Right cardiac atrium (tissue), 5 donors: Measurements from ENCODE around the gene KRTAP9-3. TPM values are rescaled to one million over a fixed set of nuclear protein-coding genes. Genes with fewer than 3 reads are reported as not detected.
A peak's percentile ranks its signal among the peaks of the same experiment; 100 is the strongest.
"Not testable (repeated sequence)": the region's sequence is repeated elsewhere in the genome, so short reads cannot be mapped to it uniquely, and the experiment has no call there.

Experiments
- ATAC-seq, 2 donors: fragments of 200-7000 bp; cut with Tn5 transposase; one replicate each; pipeline versions ENCODE4 v1.8.0 to v1.9.1; 2020; ENCODE audit warnings: moderate library complexity in 2 of 2, mild to moderate bottlenecking in 1 of 2
- DNase-seq, 3 donors: peaks; one replicate each; pipeline ENCODE4 v3.0.0-alpha.2; 2020
- H3K27ac ChIP-seq: one replicate; pipeline ENCODE4 v1.5.1; 2013; ENCODE audit warnings: mild to moderate bottlenecking, low read length, control low read depth, moderate library complexity
- H3K27me3 ChIP-seq: one replicate; pipeline ENCODE4 v1.6.1; 2013; ENCODE audit not compliant: control insufficient read depth, insufficient read depth
- H3K4me1 ChIP-seq: one replicate; pipeline ENCODE4 v1.6.1; 2013; ENCODE audit warnings: low read length; ENCODE audit not compliant: control insufficient read depth, insufficient read depth
- H3K4me3 ChIP-seq: one replicate; pipeline ENCODE4 v1.5.1; 2013; ENCODE audit warnings: low read length, control low read depth
- H3K9me3 ChIP-seq: one replicate; pipeline ENCODE4 v1.6.1; 2013; ENCODE audit warnings: low read length; ENCODE audit not compliant: control insufficient read depth
- WGBS: extraction: QIAGEN DNeasy Blood & Tissue Kit; methylation state at CpG from one replicate; pipeline ENCODE4 v1.1.7; 2013; 5-methylcytosine and 5-hydroxymethylcytosine counted together
- intact Hi-C, 4 donors: fragments of 100-400 bp; cut with DNase I; formaldehyde crosslinking; loops; one replicate each; pipeline versions ENCODE4 v1.11.0 to v1.14.0; 2022 to 2023
- long read RNA-seq, 4 donors: library from polyadenylated mRNA; unstranded; transcript quantifications; one replicate each; pipeline ENCODE4 v2.0.0, GENCODE V29; 2020 to 2021
- polyA plus RNA-seq: library from polyadenylated mRNA; stranded (reverse); fragments of 200-250 nt; gene quantifications from one replicate; pipeline ENCODE4 v1.2.3, GENCODE V29; 2013
- total RNA-seq, 4 donors: library from RNA; stranded (reverse); fragmentation: NEBNext Ultra II Directional; extraction: Animal tissue kit (Norgen Biotek cat#: 25700); gene quantifications; one replicate each; pipeline ENCODE4 v1.2.1, GENCODE V29; 2021
- donor health status: healthy with polysubstance abuse.
- donor health status: DM: no; HTN: yes; CAD: no.
- donor health status: DM: no; HTN: no; CAD: no.
- donor health status: DM: no; HTN: yes; CAD: no; lungs with severe emphysema.
- donor health status: DM: yes; HTN: yes; CAD: no.

KRTAP9-3 gene, protein sequence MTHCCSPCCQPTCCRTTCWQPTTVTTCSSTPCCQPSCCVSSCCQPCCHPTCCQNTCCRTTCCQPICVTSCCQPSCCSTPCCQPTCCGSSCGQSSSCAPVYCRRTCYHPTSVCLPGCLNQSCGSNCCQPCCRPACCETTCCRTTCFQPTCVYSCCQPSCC
- total RNA-seq (not detected), polyA plus RNA-seq (not detected)
- long read RNA-seq, donor 1 = 0 reads
- long read RNA-seq, donor 2 = 0 reads
- long read RNA-seq, donor 3 = 0 reads
- long read RNA-seq, donor 4 = 0 reads

DNA sequence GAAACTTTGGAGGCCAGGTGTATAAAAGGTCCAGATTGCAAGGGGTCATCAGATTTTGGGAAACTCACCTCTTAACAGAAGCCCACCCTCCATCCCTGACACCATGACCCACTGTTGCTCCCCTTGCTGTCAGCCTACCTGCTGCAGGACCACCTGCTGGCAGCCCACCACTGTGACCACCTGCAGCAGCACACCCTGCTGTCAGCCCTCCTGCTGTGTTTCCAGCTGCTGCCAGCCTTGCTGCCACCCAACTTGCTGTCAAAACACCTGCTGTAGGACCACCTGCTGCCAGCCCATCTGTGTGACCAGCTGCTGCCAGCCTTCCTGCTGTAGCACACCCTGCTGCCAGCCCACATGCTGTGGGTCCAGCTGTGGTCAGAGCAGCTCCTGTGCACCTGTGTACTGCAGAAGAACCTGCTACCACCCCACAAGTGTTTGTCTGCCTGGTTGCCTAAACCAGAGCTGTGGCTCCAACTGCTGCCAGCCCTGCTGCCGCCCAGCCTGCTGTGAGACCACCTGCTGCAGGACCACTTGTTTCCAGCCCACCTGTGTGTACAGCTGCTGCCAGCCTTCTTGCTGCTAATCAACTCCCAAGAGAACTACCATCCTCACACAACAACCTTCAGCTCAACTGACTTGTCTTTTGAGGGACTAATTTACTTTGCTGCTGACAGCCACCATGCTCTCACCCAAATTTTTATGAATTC, at the start of gene KRTAP9-3:
TSS of gene KRTAP9-3 (plus strand) at position 51 of the 707 bp plus-strand sequence. CDS start at position 104, 53 bp downstream.
- H3K27ac ChIP-seq, intact Hi-C loops, H3K27me3 ChIP-seq, DNase-seq, ATAC-seq, H3K4me1 ChIP-seq, H3K9me3 ChIP-seq, H3K4me3 ChIP-seq: not testable (repeated sequence)
- 68% methylated on average over 1 of the region's 1 CpG for WGBS

GRCh38 chr17:41184480-41184961, 47.7 kb upstream of the KRTAP9-3 start, which contains the start of gene KRTAP4-1:
Gene KRTAP4-1, minus strand, starts transcription at chr17:41184911. Its CDS starts 57 bp downstream, at chr17:41184854.
- no peak within 1 kb of the TSS for H3K4me3 ChIP-seq
- WGBS = 49% methylated on average over 9 of the region's 9 CpGs
- DNase-seq (no peak), ATAC-seq (no peak)
- no peaks in the 10 kb centered on the region for H3K9me3 ChIP-seq
- H3K27ac ChIP-seq = no peak within 1 kb of the TSS
- H3K27me3 ChIP-seq = peaks cover 2% of the 10 kb centered on the region
- intact Hi-C loops = no loop called here
- no peaks in the 10 kb centered on the region for H3K4me1 ChIP-seq

GRCh38 chr17:41185001-41185400, 47.2 kb upstream of the KRTAP9-3 start:
- ATAC-seq (no peak), DNase-seq (no peak)
- intact Hi-C loops = no loop called here
- WGBS = 32% methylated on average over 1 of the region's 1 CpG
- no peak overlapping the region for H3K27ac ChIP-seq
- H3K4me1 ChIP-seq = no peaks in the 10 kb centered on the region
- no peaks in the 10 kb centered on the region for H3K9me3 ChIP-seq
- no peak overlapping the region for H3K4me3 ChIP-seq
- H3K27me3 ChIP-seq = peaks cover 2% of the 10 kb centered on the region

DNA sequence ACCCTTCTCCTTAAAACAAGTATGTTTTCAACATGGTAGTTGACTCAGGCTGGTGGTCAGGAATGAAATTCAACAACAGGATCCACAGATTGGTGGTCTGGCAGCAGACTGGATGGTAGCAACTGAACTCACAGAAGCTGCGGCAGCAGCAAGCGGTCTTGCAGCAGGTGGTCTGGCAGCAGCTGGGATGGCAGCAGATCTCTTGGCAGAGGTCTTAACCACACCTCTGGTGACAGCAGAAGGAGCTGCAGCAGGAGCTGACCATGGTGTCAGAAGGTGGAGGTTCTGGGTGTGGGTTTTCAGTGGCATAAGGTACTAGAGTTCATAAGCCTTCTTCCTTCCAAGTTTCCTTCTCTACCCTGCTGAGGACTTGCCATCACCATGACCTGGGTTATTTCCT, 45.4 kb upstream of the KRTAP9-3 start:
- DNase-seq (no peak), ATAC-seq (no peak)
- intact Hi-C loops = no loop called here
- 82% methylated on average over 2 of the region's 2 CpGs for WGBS
- Histone ChIP-seq H3K9me3 (no peaks in the 10 kb centered on the region), H3K27me3 (peaks cover 2% of the 10 kb centered on the region), H3K4me3 (no peak overlapping the region), H3K27ac (no peak overlapping the region), H3K4me1 (no peaks in the 10 kb centered on the region)

DNA sequence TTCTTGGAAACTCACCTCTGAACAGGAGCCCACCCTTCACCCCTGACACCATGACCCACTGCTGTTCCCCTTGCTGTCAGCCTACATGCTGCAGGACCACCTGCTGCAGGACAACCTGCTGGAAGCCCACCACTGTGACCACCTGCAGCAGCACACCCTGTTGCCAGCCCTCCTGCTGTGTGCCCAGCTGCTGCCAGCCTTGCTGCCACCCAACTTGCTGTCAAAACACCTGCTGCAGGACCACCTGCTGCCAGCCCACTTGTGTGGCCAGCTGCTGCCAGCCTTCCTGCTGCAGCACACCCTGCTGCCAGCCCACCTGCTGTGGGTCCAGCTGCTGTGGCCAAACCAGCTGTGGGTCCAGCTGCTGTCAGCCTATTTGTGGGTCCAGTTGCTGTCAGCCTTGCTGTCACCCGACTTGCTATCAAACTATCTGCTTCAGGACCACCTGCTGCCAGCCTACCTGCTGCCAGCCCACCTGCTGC, 42.4 kb upstream of the KRTAP9-3 start, which contains the start of gene KRTAP9-1:
TSS of gene KRTAP9-1 (plus strand) at position 51 of the 482 bp plus-strand sequence. CDS start at position 51, 0 bp downstream.
- ATAC-seq, DNase-seq, H3K27me3 ChIP-seq, H3K27ac ChIP-seq, H3K4me1 ChIP-seq, H3K9me3 ChIP-seq, intact Hi-C loops, H3K4me3 ChIP-seq: not testable (repeated sequence)
- 79% methylated on average over 1 of the region's 1 CpG for WGBS

DNA sequence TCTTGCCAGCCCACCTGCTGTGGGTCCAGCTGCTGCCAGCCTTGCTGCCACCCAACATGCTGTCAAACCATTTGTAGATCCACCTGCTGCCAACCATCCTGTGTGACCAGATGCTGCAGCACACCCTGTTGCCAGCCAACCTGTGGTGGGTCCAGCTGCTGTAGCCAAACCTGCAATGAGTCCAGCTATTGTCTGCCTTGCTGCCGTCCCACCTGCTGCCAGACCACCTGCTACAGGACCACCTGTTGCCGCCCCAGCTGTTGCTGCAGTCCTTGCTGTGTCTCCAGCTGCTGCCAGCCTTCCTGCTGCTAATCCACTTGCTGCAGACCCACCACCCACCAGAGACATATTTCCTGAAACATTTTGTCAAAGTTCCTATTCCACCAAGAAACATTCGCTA, 41.9 kb upstream of the KRTAP9-3 start:
- Histone ChIP-seq H3K27me3 (peaks cover 2% of the 10 kb centered on the region), H3K4me1 (no peaks in the 10 kb centered on the region), H3K27ac (no peak overlapping the region), H3K9me3 (no peaks in the 10 kb centered on the region), H3K4me3 (no peak overlapping the region)
- ATAC-seq (no peak), DNase-seq (no peak)
- WGBS = 86% methylated on average over 3 of the region's 3 CpGs
- intact Hi-C loops = no loop called here

GRCh38 chr17:41196068-41196467, 36.2 kb upstream of the KRTAP9-3 start:
- ATAC-seq = no peak
- no peak for DNase-seq
- Histone ChIP-seq H3K27ac (no peak overlapping the region), H3K9me3 (no peaks in the 10 kb centered on the region), H3K4me1 (no peaks in the 10 kb centered on the region), H3K27me3 (no peaks in the 10 kb centered on the region), H3K4me3 (no peak overlapping the region)
- intact Hi-C loops = no loop called here
- 39% methylated on average over 1 of the region's 1 CpG for WGBS

DNA sequence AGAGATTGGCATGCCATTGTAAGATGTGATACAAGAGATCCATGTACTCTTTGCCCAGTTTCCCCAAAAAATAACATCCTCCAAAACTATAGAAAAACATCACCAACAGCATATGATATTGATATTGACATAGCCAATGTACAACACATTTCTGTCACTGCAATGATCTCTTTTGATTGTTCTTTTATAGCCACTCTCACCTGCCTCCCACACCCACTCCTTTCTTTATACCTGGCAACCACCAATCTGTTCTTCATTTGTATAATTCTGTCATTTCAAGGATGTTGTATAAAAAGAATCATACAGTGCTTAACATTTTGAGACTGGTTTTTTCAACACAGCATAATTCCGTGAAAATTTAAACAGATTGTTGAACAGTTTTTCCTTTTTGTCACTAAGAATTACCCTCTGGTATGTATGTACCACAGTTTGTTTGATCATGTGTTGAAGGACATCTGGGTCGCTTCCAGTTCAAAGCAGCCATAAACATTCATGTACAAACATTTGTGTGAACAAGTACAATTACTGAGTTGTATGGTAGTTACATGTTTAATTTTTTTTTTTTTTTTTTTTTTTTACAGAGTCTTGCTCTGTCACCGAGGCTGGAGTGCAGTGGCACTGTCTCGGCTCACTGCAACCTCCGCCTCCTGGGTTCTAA, 32.7 kb upstream of the KRTAP9-3 start:
- 71% methylated on average over 5 of the region's 5 CpGs for WGBS

DNA sequence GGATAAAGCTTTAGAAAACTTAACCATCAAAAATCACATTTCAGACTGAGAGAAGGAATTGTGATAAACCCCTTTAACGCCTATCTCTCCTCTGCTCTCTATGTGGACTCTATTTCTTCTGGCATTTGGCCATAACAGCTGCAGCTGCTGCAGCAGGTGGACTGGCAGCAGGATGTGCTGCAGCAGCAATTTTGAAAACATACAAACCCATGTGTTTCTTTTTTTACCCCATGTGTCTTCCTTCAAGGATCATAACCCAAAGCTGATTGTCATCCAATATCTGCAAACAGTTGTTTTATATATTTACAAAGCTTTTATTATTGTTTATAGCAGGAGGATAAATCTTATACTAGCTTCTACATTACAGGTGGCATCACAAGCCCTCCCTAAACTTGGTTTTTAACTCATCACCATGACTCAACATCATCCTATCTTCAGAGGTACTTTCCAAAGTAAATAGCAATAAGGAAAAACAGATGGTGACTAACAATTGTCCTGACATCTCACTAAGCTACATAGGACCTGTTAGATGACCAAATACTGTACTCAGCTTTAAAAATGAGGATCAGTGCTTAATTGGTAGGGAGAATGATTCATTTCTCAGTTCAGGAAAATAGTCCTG, 20.3 kb upstream of the KRTAP9-3 start:
- no peaks in the 10 kb centered on the region for H3K9me3 ChIP-seq
- no peak overlapping the region for H3K27ac ChIP-seq
- H3K4me1 ChIP-seq = no peaks in the 10 kb centered on the region
- no peak for DNase-seq
- WGBS = 40% methylated on average over 1 of the region's 1 CpG
- intact Hi-C loops = no loop called here
- H3K27me3 ChIP-seq = peaks cover 2% of the 10 kb centered on the region
- no peak for ATAC-seq
- H3K4me3 ChIP-seq = no peak overlapping the region

More for the DNA sequence above, 32.7 kb upstream of the KRTAP9-3 start:
- H3K27me3 ChIP-seq = no peaks in the 10 kb centered on the region
- ATAC-seq = no peak
- DNase-seq = no peak
- H3K9me3 ChIP-seq = no peaks in the 10 kb centered on the region
- no peaks in the 10 kb centered on the region for H3K4me1 ChIP-seq
- H3K27ac ChIP-seq = no peak overlapping the region
- no peak overlapping the region for H3K4me3 ChIP-seq
- intact Hi-C loops = no loop called here

DNA sequence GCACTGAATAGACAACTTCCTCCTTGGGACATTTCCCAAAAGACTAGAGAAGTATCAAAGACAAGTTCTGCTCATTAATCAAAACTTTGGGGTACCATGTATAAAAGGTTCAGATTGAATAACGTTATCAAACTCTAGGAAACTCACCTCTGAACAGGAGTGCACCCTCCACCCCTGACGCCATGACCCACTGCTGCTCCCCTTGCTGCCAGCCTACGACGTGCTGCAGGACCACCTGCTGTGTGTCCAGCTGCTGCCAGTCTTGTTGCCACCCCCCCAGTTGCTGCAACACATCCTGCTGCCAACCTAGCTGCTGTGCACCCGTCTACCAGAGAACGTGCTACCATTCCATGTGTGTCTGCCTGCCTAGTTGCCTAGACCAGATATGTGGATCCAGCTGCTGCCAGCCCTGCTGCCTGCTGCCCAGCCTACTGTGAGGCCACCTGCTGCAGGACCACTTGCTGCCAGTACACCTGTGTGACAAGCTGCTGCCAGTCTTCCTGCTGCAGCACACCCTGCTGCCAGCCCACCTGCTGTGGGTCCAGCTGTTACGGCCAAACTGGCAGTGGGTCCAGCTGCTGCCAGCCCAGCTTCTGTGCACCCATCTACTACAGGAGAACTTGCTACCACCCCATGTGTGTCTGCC, 19.6 kb upstream of the KRTAP9-3 start:
- no peak overlapping the region for H3K27ac ChIP-seq
- H3K4me3 ChIP-seq = no peak overlapping the region
- H3K9me3 ChIP-seq = no peaks in the 10 kb centered on the region
- peaks cover 2% of the 10 kb centered on the region for H3K27me3 ChIP-seq
- no peaks in the 10 kb centered on the region for H3K4me1 ChIP-seq
- intact Hi-C loops = no loop called here
- 71% methylated on average over 7 of the region's 7 CpGs for WGBS
- DNase-seq (peak in 1 of 3 donors; percentile 42), ATAC-seq (no peak)
